HPDE6-E6E7 (cell line): ENCODE data around the gene HIGD1C.
"Not testable (repeated sequence)": the region's sequence is repeated elsewhere in the genome, so short reads cannot be mapped to it uniquely, and the experiment has no call there.

Experiments used
- DNase-seq: peaks from one replicate; pipeline ENCODE4 v3.0.0; 2011; ENCODE audit warnings: missing footprints; ENCODE audit errors: extremely low spot score

HIGD1C gene

DNA sequence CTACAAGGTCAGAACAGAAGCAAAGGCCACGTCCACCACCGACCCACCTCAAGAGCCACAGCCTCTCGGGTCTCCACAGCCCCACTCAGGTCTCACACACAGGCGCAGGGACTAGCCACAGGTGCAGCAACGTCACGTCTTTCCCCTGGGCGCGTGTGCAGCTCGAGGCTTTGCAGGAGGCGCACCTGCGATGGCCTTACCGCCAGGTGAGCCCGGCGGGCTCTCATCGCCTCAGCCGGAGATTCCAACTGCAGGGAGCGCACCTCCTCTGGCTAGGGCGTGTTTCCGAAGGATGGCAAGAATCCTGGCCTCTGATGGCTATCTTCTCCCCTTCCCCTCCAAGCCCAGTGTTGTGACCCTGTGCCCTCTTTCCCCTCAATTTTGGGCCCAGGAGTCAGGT is at the start of gene HIGD1C:
TSS of gene HIGD1C (plus strand) at position 35 of the 400 bp plus-strand sequence. CDS start 1,455 bp downstream, outside the sequence.
- DNase-seq: no peak

GRCh38 chr12:50908479-50908878 is 43.9 kb upstream of the HIGD1C start:
- not testable (repeated sequence) for DNase-seq

GRCh38 chr12:50912361-50912760 is 40.0 kb upstream of the HIGD1C start:
- DNase-seq: not testable (repeated sequence)

DNA sequence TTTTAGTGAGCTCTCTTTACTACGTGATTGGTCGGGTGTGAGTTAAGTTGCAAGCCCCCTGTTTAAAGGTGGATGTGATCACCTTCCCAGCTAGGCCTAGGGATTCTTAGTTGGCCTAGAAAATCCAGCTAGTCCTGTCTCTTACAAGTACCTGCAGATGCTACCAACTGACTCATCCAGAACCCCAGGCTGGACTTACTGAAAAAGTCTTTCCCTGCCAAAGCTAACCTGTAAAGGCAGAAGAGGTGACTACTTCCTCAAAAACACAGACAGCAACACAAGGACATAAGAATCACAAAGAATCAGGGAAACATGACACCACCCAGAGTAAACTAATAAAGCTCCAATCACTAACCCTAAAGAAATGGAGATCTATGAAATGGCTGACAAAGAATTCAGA is 39.1 kb upstream of the HIGD1C start:
- no peak for DNase-seq

DNA sequence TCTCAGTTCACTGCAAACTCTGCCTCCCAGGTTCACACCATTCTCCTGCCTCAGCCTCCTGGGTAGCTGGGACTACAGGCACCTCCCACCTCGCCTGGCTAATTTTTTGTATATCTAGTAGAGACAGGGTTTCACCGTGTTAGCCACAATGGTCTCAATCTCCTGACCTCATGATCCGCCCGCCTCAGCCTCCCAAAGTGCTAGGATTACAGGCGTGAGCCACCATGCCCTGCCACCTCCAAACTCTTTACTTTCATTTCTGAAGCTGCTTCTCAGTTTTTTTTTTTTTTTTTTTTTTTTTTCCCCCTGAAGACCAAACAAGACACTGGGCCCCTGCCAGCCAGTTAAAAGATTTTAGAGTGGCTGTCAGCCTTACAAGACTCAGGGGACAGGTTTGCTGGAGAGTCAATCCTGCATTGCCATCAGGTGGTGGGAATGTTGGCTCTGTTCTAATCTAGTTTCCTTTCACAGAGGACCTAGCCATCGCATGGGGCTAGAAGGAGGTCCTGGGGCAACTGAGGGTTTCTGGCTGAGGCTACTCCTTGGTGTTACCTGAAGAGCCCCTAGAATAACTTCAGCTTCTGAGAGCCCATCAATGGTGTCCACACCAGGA is 37.4 kb upstream of the HIGD1C start:
- DNase-seq: no peak

DNA sequence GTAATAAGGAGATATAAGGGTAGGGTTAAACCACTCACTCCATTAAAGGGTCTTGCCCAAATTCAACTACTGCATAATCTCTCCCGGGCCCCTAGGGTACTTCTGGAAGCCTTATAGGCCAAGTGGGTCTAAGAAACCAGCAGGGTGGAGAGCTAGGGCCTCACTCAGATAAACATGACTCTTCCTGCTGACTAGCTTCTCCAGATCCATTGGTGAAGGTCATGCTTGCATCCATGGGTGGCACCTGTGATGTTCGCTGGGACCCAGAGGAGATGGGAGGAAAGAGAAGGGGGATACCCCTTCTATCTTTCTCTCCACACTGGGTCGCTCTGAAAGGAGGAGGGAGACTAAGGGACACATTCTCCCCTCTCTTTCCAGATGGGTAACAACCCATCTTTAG is 36.1 kb upstream of the HIGD1C start:
- no peak for DNase-seq

DNA sequence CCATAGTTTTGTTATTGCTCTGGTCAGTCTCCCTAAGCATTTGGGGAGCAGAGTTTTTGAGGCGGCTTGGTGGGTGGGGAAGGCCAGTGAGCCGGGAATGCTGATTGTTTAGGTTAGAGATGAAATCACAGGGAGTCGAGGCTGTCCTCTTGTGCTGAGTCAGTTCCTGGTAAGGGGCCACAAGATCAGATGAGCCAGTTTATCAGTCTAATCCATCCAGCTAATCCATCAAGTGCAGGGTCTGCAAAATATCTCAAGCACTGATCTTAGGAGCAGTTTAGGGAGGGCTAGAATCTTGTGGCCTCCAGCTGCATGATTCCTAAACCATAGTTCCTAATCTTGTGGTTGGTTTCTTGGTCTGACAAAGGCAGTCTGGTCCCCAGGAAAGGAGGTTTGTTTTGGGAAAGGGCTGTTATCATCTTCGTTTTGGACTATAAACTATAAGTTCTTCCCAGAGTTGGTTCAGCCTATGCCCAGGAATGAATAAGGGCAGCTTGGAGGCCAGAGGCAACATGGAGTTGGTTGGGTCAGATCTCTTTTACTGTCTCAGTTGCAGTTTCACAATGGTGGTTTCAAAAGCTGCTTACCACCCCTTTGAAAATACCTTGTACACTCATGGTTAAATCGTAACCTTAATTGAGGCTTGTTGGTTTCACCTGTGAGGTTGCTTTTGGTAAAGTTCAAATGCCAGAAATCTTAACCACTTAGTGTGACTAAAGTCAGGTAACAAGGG is 33.6 kb upstream of the HIGD1C start:
- no peak for DNase-seq

DNA sequence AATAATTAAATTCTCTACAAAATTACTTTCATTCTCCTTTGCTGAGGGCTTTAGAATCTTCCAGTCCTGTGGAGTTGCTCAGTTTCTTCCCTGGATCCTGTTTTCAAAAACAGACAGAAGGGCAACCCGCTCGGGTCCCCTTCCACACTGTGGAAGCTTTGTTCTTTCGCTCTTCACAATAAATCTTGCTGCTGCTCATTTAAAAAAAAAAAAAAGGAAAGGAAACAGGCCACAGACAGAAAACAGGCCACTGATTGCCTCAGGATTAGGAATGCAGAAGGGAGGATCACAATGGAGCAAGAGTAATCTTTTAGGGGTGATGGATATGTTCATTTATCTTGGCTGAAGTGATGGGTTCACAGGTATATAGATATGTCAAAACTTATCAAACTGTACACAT is 29.5 kb upstream of the HIGD1C start:
- DNase-seq: no peak

DNA sequence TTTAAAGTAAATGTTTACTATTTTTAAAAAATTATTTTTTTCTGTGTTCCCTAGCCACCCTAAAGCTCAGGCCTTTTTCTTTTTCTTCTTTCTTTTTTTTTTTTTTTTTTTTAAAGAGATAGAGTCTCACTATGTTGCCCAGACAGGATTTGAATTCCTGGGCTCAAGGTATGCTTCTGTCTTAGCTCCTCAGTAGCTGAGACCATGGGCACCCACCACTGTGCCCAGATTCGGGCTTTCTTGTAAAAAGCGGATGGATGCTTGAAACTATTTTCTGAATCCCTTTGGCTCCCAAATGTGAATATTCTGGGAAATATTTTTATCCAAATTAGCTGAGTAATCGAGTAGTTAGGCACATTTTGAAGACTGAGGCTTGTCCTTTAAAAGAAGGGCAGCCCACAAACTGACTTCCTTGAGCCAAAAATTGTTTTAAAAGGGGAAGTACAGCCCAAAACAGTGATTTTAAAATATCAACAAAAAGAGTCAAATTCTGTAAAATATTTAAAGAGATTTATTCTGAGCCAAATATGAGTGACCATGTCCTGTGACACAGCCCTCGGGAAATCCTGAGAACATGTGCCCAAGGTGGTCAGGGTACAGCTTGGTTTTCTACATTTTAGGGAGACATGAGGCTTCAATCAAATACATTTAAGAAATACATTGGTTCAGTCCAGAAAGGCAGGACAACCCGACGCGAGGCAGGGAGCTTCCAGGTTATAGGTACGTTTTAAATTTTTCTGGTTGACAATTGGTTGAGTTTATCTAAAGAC is 28.8 kb upstream of the HIGD1C start:
- no peak for DNase-seq

DNA sequence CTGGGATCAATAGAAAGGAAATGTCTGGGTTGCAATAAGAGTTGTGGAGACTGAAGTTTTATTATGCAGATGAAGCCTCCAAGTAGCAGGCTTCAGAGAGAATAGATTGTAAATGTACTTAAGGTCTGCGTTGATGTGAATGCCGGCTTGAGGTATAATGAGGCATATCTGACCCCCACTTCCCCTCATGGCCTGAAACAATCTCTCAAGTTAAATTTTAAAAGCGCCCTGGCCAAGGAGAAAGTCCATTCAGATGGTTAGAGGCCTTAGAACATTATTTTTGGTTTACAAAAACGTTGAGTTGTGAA is 28.3 kb upstream of the HIGD1C start:
- DNase-seq: no peak

DNA sequence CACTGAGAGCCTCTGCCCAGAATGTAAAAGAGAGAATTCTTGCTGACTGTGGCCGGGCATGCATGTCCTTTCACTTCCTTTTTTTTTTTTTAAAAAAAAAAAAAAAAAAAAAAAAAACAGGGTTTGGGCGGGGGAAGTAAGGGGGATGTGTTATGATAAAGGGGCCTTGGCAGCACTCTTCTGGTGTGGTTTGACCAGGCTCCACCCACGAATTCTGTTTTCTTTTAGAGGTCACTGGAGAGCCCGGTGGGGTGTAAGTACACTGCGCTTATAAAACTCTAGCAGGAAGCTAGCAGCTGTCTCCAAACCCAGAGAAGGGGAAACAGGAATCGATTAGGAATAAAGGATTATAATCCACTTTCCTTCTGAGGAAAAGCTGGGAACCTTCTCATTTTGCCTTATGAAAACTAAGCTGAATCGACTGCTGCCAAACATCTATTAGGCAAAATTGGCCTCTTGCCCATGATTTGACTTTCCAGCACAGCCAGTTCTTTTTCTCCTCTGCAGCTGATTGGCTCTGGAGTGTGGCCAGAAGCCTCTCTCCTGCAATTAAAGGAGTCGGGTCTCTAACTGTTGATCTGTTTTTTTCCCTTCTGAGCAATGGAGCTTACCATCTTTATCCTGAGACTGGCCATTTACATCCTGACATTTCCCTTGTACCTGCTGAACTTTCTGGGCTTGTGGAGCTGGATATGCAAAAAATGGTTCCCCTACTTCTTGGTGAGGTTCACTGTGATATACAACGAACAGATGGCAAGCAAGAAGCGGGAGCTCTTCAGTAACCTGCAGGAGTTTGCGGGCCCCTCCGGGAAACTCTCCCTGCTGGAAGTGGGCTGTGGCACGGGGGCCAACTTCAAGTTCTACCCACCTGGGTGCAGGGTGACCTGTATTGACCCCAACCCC is 27.7 kb upstream of the HIGD1C start:
- no peak for DNase-seq

GRCh38 chr12:50925342-50925651 is 27.0 kb upstream of the HIGD1C start:
- no peak for DNase-seq

DNA sequence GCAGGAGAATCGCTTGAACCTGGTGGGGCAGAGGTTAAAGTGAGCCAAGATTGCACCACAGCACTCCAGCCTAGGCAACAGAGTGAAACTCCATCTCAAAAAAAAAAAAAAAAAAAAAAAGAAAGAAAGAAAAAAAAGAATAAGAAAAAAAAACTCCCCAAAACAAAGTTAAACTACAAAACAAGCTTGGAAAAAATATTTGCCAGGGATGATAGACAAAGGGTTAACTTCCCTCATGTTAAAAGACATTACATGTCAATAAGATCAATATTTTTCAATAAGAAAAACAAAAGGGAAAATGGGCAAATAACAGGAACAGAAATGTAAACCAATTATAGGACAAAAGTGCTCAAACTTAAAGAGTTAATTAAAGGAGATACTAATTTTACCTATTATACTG is 26.4 kb upstream of the HIGD1C start:
- DNase-seq: no peak

DNA sequence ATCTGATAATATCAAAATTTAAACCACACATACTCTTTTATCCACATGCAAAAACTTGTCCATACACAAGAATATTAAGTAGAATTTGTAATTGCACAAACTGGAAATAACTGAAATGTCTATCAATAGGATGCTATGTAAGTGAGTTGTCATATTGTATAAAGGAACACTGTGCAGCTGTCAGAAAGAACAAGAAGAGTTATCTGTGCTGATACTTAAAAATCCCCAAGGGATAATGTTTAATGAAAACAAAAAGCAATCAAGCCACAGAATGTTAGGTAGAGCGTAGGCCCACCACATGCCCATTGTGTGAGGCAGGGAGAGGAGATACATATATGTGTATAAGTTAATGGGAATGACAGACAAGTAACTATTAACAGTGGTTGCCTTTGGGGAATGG is 25.9 kb upstream of the HIGD1C start:
- DNase-seq: no peak

- not testable (repeated sequence) for DNase-seq
These were observed 25.4 kb upstream of the HIGD1C start for GRCh38 chr12:50926932-50927331.

GRCh38 chr12:50927356-50927755 is 25.0 kb upstream of the HIGD1C start:
- DNase-seq: no peak

- DNase-seq: no peak
These were observed 24.5 kb upstream of the HIGD1C start for GRCh38 chr12:50927766-50928224.

GRCh38 chr12:50928392-50928791 is 24.0 kb upstream of the HIGD1C start:
- no peak for DNase-seq

- no peak for DNase-seq
These were observed 22.5 kb upstream of the HIGD1C start for GRCh38 chr12:50929831-50930230.

GRCh38 chr12:50930477-50930876 is 21.9 kb upstream of the HIGD1C start:
- not testable (repeated sequence) for DNase-seq

DNA sequence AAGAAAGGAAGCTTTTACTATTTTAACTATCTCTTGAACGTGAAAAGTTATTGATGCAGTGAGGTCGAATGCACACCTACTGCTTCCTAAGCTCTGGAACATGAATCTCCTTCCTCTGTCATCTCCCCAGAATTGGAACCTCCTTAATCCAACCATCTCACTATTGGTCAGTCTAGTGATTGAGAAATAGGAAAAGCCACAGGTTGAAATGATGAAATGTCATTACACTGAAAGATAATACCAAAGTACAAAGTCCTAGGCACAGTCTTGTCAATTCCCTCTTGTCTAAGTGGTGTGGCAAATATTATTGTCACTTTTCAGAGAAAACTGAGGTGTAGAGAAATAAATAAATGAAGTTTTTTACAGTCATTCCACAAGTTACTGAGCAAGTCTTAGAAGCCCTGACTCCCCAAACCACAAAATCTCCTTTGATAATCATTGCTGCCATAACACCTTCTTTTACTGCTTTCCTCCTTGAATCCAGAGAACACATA is 19.5 kb upstream of the HIGD1C start:
- no peak for DNase-seq
